Endothelial cell of umbilical vein (primary cell): ENCODE results near the gene C10orf143.
A peak's percentile ranks its signal among the peaks of the same experiment; 100 is the strongest.

Experiments
- EZH2 ChIP-seq: IDR thresholded peaks from 2 replicates; pipeline ENCODE4 v1.6.1; 2012; ENCODE audit warnings: borderline replicate concordance, low read depth, mild to moderate bottlenecking, moderate library complexity, low read length, inconsistent platforms; ENCODE audit not compliant: severe bottlenecking
- MYC ChIP-seq: IDR thresholded peaks from one replicate; pipeline ENCODE4 v1.6.1; 2011; ENCODE audit warnings: mild to moderate bottlenecking, low read depth, low read length
- POLR2A ChIP-seq: IDR thresholded peaks from 2 replicates; pipeline ENCODE4 v1.6.1; 2012; ENCODE audit warnings: low read depth, mild to moderate bottlenecking, control low read depth, low read length
- POLR2AphosphoS5 ChIP-seq: IDR thresholded peaks from 2 replicates; pipeline ENCODE4 v1.6.1; 2012; ENCODE audit warnings: low read depth, mild to moderate bottlenecking, control low read depth, low read length, moderate library complexity; ENCODE audit not compliant: insufficient read depth
- TF ChIP-seq, protein P1 (sequence below), 2 donors: IDR thresholded peaks; 1 replicate in 1 of 2; 2 replicates in 1 of 2; pipeline ENCODE4 v1.5.1; 2011; ENCODE audit warnings: low read length in 2 of 2, mild to moderate bottlenecking in 2 of 2, moderate library complexity in 2 of 2, control low read depth in 1 of 2, inconsistent platforms in 1 of 2, low read depth in 1 of 2; ENCODE audit not compliant: insufficient read depth in 1 of 2; ENCODE audit errors: extremely low read depth in 1 of 2

- TF ChIP-seq, protein P1, sequence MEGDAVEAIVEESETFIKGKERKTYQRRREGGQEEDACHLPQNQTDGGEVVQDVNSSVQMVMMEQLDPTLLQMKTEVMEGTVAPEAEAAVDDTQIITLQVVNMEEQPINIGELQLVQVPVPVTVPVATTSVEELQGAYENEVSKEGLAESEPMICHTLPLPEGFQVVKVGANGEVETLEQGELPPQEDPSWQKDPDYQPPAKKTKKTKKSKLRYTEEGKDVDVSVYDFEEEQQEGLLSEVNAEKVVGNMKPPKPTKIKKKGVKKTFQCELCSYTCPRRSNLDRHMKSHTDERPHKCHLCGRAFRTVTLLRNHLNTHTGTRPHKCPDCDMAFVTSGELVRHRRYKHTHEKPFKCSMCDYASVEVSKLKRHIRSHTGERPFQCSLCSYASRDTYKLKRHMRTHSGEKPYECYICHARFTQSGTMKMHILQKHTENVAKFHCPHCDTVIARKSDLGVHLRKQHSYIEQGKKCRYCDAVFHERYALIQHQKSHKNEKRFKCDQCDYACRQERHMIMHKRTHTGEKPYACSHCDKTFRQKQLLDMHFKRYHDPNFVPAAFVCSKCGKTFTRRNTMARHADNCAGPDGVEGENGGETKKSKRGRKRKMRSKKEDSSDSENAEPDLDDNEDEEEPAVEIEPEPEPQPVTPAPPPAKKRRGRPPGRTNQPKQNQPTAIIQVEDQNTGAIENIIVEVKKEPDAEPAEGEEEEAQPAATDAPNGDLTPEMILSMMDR (IDR thresholded peaks at IDR 0.05; ENCODE audit: extremely low read depth in 1 of 2, insufficient read depth in 1 of 2, low read depth in 1 of 2, low read length in 2 of 2) = no peak
- TF ChIP-seq POLR2AphosphoS5 = no peak
- TF ChIP-seq POLR2A = no peak
- no peak for TF ChIP-seq MYC
- peak; percentile 21 for TF ChIP-seq EZH2
Observed at GRCh38 chr10:130128062-130128781, 17.6 kb upstream of the C10orf143 start.
